ENCODE data around the gene RAD51B.

RAD51B gene

DNA sequence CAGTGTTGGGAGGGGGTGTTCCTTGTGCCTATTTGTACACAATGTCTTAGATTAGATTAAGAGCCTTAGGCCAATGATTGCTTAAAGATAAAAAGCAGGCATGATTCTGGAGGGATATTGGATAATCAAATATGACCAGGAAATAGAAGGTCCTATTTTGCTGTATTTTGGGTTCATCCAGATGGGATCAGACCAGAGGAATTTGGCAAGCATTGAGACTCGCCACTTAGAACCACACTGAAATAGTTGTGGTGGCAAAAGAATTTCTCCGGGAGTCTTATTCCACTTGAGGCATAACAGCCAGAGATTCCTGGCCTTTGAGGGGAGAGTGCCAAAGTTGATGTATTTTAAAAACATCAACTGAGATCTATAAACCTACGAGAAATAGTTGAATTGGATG lies 327.2 kb downstream of the RAD51B start:
- peak; percentile 93 for DNase-seq (ENCODE audit: low read depth)

DNA sequence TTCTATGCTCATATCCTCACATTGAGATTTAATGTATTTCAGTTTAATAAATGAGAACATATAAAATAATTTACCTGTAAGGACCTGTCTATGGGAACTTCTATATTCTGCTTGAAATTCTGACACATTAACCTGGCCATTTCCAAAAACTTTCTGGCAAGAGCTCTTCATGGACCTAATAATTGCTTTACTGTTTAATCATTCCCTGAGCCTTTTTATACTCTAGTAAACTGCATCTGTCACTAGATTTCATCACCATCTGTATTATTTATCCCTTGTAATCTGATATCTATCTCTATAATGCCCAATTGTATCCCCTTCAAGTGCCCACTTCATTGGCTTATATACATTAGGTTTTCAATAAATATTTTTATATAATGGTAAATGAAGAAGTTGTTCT lies 327.7 kb downstream of the RAD51B start:
- DNase-seq (ENCODE audit: low read depth): no peak

DNA sequence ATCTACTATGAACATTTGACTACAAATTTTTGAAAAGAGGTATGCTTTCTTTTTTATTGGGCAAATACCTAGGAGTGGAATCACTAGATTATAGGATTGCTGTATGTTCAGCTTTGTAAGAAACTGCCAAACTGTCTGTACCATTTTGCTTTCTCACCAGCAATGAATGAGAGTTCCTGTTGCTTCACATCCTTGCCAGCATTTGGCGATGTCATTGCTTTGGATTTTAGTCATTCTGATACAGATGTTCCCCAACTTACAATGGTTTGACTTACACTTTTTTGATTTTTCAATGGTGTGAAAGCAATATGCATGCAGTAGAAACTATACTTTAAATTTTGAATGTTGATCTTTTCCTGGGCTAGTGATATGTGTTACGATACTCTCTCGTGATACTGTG lies 328.7 kb downstream of the RAD51B start:
- no peak for DNase-seq (ENCODE audit: low read depth)

GRCh38 chr14:68148763-68149162 lies 329.2 kb downstream of the RAD51B start:
- DNase-seq (ENCODE audit: low read depth): no peak

- no peak for DNase-seq (ENCODE audit: low read depth)
Measured at GRCh38 chr14:68153275-68153674, 333.7 kb downstream of the RAD51B start.

GRCh38 chr14:68154275-68154674 lies 334.7 kb downstream of the RAD51B start:
- DNase-seq (ENCODE audit: low read depth): no peak

DNA sequence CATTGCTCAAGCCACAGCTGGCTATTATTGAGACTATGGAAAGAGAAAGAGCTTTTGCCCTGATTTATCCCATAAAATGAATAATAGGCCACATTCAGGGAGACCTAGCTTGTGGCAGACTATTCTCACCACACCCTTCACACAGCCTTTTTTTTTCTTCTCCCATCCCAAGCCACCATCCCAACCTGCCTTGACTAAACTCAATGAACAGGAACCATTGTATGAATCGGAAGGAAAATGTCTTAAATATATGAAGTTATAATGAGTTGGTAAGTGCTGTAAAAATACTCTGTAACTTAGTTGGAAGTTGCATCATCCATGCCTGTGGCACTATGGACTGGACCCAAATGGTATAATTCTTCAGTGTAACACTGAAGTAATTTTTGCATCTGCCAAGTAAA lies 338.4 kb downstream of the RAD51B start:
- no peak for DNase-seq (ENCODE audit: low read depth)

DNA sequence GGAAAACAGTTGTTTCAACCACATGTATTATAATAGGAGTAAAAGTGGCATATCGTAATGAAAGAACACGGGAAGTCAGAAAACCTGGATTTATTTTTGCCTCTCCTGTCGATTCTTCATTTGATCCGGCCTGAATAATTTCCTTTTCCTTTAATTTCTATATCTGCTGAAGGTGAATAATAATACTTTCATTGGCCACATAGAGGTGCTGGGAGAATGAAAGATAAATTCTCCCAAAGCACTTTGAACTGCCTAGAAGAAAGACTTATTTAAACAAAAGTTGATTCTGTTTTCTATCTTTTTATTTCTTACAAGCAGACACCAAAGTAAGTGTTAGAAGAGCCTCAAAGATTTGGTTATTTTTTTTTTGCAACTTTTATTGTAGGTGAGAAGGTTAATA lies 339.1 kb downstream of the RAD51B start:
- DNase-seq (ENCODE audit: low read depth): no peak

DNA sequence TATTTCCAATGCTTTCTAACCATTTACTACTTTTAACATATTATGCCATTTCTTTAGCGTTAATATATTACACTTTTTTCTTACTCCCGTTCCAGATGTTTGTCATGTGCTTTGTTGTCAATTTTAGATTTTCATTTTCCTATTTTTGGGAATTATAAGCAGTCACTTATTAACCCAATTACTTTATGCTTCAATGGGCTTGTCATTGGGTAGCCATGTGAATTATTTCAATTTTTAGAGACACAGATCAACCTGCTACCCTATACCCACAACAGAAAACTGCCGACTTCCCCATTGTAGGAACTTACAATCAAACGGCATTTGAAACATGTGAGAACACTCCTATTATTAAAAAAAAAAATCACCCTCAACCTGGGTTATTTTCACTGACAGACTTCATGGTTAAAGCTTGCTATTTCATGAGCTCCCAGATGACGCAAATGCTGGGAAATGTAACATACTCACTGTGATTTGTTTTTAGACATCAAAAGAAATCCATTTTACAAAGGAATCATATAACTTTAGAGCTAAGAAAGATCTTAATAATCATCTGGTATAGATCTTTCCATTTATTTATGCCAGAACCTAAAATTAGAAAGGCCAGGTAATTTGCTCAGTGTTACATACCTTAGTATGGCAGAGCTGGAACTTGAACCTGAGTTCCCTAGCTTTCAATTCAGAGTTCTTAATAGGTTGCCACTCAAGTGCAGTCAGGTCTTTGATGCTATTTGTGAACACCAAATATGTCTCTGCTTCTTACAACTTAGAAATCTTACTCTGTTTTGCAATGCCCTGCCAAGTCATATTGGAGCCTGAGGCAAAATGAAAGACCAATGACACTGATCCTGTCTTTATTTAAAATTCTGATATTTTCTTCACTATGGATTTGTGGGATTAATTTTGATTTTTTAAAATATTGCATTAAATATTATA lies 340.4 kb downstream of the RAD51B start:
- no peak for DNase-seq (ENCODE audit: low read depth)

GRCh38 chr14:68160779-68161546 lies 341.4 kb downstream of the RAD51B start:
- no peak for DNase-seq (ENCODE audit: low read depth)

- DNase-seq (ENCODE audit: low read depth): no peak
Measured at GRCh38 chr14:68162887-68163286, 343.3 kb downstream of the RAD51B start.

DNA sequence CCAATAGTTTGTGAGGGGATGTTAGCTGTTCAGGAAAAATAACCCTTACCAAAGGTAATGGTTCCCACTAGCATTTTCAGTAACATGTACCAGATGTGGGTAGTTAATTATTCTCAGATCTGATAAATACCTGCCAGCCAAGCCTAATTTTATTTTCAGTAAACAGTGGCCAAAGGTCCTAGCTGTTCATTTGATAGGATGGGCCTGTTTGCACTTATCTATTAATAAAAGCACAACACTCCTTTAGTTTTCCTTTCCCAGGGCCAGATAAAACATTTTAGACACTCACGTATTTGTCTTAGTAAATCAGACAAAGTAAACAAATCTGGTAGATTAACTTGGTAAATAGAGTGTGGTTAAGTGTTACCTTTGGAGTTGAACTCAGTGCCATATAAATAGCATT lies 345.1 kb downstream of the RAD51B start:
- DNase-seq (ENCODE audit: low read depth): no peak

DNA sequence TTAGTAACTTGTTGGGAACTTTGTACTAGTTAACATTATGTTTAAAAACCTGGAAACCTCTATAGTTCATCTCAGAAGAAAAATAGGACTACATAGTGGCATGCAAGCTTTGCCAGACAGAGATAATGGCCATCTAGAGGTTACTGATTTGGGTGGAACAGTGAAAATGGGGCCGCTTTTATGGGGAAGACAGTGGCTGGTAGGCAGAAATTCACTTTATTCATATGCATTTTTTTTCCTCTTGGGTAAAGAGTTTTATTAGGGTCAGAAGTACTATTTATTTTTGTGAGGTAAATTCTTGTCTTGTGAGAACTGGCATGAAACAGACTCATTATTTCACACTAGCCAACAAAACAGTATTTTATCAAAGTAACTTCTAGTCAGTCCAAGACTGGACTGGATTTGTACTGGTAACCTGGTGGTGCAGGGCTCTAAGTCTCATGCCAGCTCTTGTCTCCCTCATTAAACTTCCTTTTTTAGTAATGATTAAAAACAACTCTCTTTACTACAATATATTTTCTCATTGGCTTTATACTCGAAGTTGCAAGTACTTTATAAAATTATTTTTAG lies 345.8 kb downstream of the RAD51B start:
- DNase-seq (ENCODE audit: low read depth): no peak

- no peak for DNase-seq (ENCODE audit: low read depth)
Measured at GRCh38 chr14:68166731-68167382, 347.3 kb downstream of the RAD51B start.

DNA sequence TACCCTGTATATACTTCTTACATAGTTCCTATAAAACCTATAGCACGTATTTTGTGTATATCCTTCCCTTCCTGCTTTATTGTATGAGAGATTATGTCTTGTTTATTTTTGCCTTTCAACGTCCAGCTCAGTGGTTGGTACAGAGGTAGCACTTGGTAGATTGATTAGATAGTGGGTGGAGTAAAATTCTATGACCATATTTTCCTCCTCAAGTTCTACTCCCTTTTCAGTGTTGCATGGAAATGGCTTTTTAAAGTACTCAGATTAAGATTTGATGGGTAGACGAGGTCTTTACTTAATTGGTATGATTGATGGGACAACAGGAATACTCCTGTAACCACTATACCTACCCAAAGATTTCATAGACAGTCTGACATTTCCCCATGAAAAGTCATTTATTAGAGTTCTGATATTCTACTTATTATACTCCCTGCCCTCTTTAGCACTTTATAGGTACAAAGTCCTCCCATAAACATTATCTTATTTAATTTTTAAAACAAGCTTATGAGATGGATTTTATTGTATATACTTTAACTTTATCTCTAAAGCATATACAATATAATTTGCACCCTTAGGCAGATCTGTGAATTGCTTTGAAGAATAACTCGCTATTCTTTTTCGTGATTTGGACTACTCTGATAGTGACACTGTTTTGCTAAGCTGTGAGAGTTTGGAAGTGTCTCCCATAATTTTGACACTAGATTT lies 348.0 kb downstream of the RAD51B start:
- no peak for DNase-seq (ENCODE audit: low read depth)

DNA sequence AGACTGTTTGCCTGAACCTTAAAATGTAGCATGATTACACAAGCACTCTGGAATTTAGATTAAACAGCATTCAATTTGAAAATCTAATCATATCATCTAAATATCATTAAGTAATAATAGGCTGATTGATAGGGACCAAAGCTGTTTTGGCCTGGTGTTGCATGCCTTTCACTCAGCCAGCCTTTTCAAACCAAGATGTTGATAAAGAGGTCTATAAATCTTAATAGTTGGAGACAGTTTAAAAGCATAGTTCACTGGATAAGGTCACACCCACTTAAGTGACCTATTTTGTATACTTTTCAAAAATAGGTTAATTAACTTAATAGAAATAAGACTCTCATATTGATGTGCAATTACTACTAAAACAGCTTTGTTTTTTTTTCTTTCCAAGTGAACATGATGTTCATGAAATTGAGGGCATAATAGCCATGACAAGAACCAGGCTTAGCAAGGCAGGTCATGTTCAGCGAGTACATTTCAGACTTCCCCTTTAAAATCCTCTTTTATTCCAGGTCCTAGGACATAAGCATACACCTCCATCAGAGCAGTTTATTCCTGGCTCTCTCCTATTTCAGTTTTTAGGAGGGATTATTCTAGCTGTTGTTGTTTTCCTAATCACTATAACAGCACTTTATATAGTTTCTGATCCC lies 349.0 kb downstream of the RAD51B start:
- DNase-seq (ENCODE audit: low read depth): no peak

- no peak for DNase-seq (ENCODE audit: low read depth)
Measured at GRCh38 chr14:68172216-68172615, 352.6 kb downstream of the RAD51B start.

- no peak for DNase-seq (ENCODE audit: low read depth)
Measured at GRCh38 chr14:68172627-68173026, 353.0 kb downstream of the RAD51B start.

- no peak for DNase-seq (ENCODE audit: low read depth)
Measured at GRCh38 chr14:68173227-68173972, 353.8 kb downstream of the RAD51B start.

GRCh38 chr14:68174446-68174845 lies 354.9 kb downstream of the RAD51B start:
- DNase-seq (ENCODE audit: low read depth): no peak
